LNCaP clone FGC (cell line): Measurements from ENCODE around the gene IPO9.
"Not testable (repeated sequence)": the region's sequence is repeated elsewhere in the genome, so short reads cannot be mapped to it uniquely, and the experiment has no call there.

Experiments used
- DNase-seq: peaks from one replicate; pipeline ENCODE4 v3.0.0-alpha.2; 2011; ENCODE audit warnings: low read depth
- H3K4me3 ChIP-seq: 2 replicates; pipeline ENCODE4 v1.5.1; 2011; ENCODE audit warnings: mild to moderate bottlenecking, low read depth, low read length, control low read depth
- TF ChIP-seq, protein P1 (sequence below): IDR thresholded peaks from 2 replicates; pipeline ENCODE4 v1.5.1; 2012; ENCODE audit warnings: mild to moderate bottlenecking; ENCODE audit not compliant: control insufficient read depth, insufficient read depth; ENCODE audit errors: extremely low read depth

Gene IPO9

GRCh38 chr1:201831371-201831770, 2.4 kb downstream of the IPO9 start:
- H3K4me3 ChIP-seq, result no peak overlapping the region
- no peak for DNase-seq
- TF ChIP-seq, protein P1, sequence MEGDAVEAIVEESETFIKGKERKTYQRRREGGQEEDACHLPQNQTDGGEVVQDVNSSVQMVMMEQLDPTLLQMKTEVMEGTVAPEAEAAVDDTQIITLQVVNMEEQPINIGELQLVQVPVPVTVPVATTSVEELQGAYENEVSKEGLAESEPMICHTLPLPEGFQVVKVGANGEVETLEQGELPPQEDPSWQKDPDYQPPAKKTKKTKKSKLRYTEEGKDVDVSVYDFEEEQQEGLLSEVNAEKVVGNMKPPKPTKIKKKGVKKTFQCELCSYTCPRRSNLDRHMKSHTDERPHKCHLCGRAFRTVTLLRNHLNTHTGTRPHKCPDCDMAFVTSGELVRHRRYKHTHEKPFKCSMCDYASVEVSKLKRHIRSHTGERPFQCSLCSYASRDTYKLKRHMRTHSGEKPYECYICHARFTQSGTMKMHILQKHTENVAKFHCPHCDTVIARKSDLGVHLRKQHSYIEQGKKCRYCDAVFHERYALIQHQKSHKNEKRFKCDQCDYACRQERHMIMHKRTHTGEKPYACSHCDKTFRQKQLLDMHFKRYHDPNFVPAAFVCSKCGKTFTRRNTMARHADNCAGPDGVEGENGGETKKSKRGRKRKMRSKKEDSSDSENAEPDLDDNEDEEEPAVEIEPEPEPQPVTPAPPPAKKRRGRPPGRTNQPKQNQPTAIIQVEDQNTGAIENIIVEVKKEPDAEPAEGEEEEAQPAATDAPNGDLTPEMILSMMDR, result no peak

GRCh38 chr1:201834621-201835020, 5.7 kb downstream of the IPO9 start:
- no peak for DNase-seq
- TF ChIP-seq, protein P1, result no peak
- H3K4me3 ChIP-seq, result no peak overlapping the region

DNA sequence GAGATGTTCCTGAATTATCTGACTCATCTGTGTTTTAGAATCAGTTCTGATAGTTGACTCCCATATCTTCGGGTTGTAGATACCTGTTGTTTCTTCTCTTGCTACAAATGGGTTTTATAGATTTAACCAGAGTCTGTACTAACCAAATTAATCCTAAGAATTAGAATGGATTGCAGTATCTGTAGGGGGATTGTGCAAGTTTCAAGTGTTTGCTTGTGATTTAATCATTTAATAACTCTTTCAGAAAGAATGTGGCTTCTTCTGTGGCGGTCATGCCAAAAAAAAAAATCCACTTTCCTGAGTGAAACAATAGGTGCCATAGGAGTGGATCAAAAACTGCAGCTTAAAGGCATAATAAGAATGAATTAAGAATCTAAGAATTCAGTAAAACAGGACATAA, 9.4 kb downstream of the IPO9 start:
- H3K4me3 ChIP-seq, result no peak overlapping the region
- no peak for DNase-seq
- TF ChIP-seq, protein P1, result no peak

GRCh38 chr1:201839089-201839488, 10.1 kb downstream of the IPO9 start:
- not testable (repeated sequence) for H3K4me3 ChIP-seq, DNase-seq

- DNase-seq, result no peak
- TF ChIP-seq, protein P1, result no peak
- no peak overlapping the region for H3K4me3 ChIP-seq
Observed at GRCh38 chr1:201840055-201840454, 11.1 kb downstream of the IPO9 start.

GRCh38 chr1:201840490-201840889, 11.5 kb downstream of the IPO9 start:
- TF ChIP-seq, protein P1, result no peak
- DNase-seq, result no peak

DNA sequence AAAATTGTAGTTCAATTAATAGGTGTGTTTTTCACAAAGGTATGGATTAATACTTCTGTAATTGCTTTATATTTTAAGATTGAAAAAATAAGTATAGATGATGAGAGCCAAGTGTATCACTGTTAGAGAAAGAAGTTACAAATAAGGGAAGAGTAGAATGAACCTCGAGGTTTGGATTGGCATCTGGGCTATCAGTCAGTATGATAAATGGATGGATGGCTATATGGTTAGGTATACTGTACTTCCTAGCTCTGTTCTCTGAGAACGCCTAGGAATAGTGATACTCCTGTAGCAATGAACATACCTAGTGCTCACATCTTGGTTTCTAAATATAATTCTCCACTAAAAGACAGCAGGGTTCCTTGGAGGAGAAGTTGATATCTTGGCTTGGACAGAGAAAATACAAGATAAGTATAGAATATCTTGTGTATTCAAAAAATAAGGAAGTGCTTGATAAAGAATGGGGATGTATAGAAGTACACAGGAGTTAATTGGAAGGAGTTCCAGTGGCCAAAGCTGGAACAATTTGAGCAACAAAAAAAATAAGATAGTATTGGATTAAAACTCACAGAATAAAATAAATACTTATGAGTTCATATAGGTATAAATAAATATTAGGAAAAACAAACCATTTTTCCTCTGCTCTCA, 12.4 kb downstream of the IPO9 start:
- DNase-seq, result no peak
- no peak overlapping the region for H3K4me3 ChIP-seq
- TF ChIP-seq, protein P1, result no peak

More at GRCh38 chr1:201840490-201840889, 11.5 kb downstream of the IPO9 start:
- no peak overlapping the region for H3K4me3 ChIP-seq
